B cell (primary cell): Measurements from ENCODE around the gene CLASP2. TPM values are rescaled to one million over a fixed set of nuclear protein-coding genes. Genes with fewer than 3 reads are reported as not detected.
"Not testable (repeated sequence)": the region's sequence is repeated elsewhere in the genome, so short reads cannot be mapped to it uniquely, and the experiment has no call there.

Experiments
- ATAC-seq: fragments of 200-7000 bp; cut with Tn5 transposase; one replicate; pipeline ENCODE4 v1.10.0; 2021; ENCODE audit warnings: low read depth, mild to moderate bottlenecking, moderate number of reproducible peaks, moderate library complexity
- CTCF ChIA-PET: fragments of 350-600 bp; sonication (Branson Sonifier 250); formaldehyde crosslinking; loops from one replicate; lab custom pipeline; 2021; ENCODE audit warnings: antibody characterized with exemption, inconsistent platforms; lab: Charles Lee
- POLR2A ChIA-PET: fragments of 350-600 bp; sonication (Branson Sonifier 250); formaldehyde crosslinking; loops from one replicate; lab custom pipeline; 2021; ENCODE audit warnings: antibody characterized with exemption; lab: Charles Lee
- DNase-seq: peaks from one replicate; pipeline ENCODE4 v3.0.0; 2013
- H2AFZ ChIP-seq: 2 replicates; pipeline ENCODE4 v1.6.1; 2012; ENCODE audit warnings: mild to moderate bottlenecking, low read depth, low read length; ENCODE audit not compliant: insufficient read depth, poor library complexity, severe bottlenecking
- H3K27ac ChIP-seq, 2 donors: 1 replicate in 1 of 2; 2 replicates in 1 of 2; pipeline ENCODE4 v1.5.1; 2012 to 2013; ENCODE audit warnings: low read length in 2 of 2, mild to moderate bottlenecking in 2 of 2, moderate library complexity in 1 of 2
- H3K27me3 ChIP-seq, 4 experiments: fragments of 200-600 bp in 1 of 4; sonication (generic) in 1 of 4; replicated peaks in 1 of 4; 1 replicate in 2 of 4; 2 replicates in 2 of 4; pipeline versions ENCODE4 v1.6.1 to v1.7.0; 2013 to 2016; ENCODE audit warnings: low read length in 3 of 4, mild to moderate bottlenecking in 2 of 4, mixed read lengths in 1 of 4, moderate library complexity in 1 of 4; ENCODE audit not compliant: insufficient read depth in 4 of 4, control insufficient read depth in 3 of 4; ENCODE audit errors: control extremely low read depth in 1 of 4
- H3K36me3 ChIP-seq, 2 experiments: replicated peaks in 1 of 2; 1 replicate in 1 of 2; 2 replicates in 1 of 2; pipeline versions ENCODE4 v1.6.1 to v1.7.1; 2013; ENCODE audit warnings: low read length in 1 of 2; ENCODE audit not compliant: insufficient read depth in 2 of 2, control insufficient read depth in 1 of 2; ENCODE audit errors: control extremely low read depth in 1 of 2, extremely low read depth in 1 of 2
- H3K4me1 ChIP-seq, 2 donors: fragments of 200-600 bp in 1 of 2; sonication (generic) in 1 of 2; 1 replicate in 1 of 2; 2 replicates in 1 of 2; pipeline versions ENCODE4 v1.5.1 to v1.6.1; 2013 to 2017; ENCODE audit warnings: low read length in 2 of 2; ENCODE audit not compliant: control insufficient read depth in 2 of 2, insufficient read depth in 2 of 2
- H3K4me2 ChIP-seq: replicated peaks from 2 replicates; pipeline ENCODE3; 2012; ENCODE audit warnings: mild to moderate bottlenecking, low read depth, low read length; ENCODE audit not compliant: poor library complexity, severe bottlenecking
- H3K4me3 ChIP-seq, 5 experiments: fragments of 200-600 bp in 1 of 5; sonication (generic) in 1 of 5; 1 replicate in 3 of 5; 2 replicates in 2 of 5; pipeline versions ENCODE4 v1.5.1 to v1.7.0; 2011 to 2016; ENCODE audit warnings: low read length in 4 of 5, mild to moderate bottlenecking in 4 of 5, low read depth in 2 of 5, control low read depth in 1 of 5, moderate library complexity in 1 of 5; ENCODE audit not compliant: insufficient read depth in 1 of 5; ENCODE audit errors: control extremely low read depth in 1 of 5, extremely low read depth in 1 of 5
- H3K79me2 ChIP-seq: fragments of 200-600 bp; sonication (generic); one replicate; pipeline ENCODE4 v1.6.0; 2016; ENCODE audit warnings: low read length; ENCODE audit not compliant: control insufficient read depth, insufficient read depth
- H3K9ac ChIP-seq: fragments of 200-600 bp; sonication (generic); 2 replicates; pipeline ENCODE4 v1.6.1; 2017; ENCODE audit warnings: mild to moderate bottlenecking, low read length, moderate library complexity
- H3K9me3 ChIP-seq, 3 donors: one replicate each; pipeline versions ENCODE4 v1.6.1 to v1.7.1; 2013; ENCODE audit warnings: low read length in 2 of 3; ENCODE audit not compliant: control insufficient read depth in 2 of 3, insufficient read depth in 1 of 3; ENCODE audit errors: control extremely low read depth in 1 of 3
- H4K20me1 ChIP-seq: 2 replicates; pipeline ENCODE4 v1.6.0; 2012; ENCODE audit warnings: mild to moderate bottlenecking, low read length; ENCODE audit not compliant: insufficient read depth, control insufficient read depth, poor library complexity, severe bottlenecking
- H3K27ac Mint-ChIP-seq: one replicate; pipeline ENCODE4 v1.8.0; 2021; ENCODE audit warnings: mixed read lengths
- H3K27me3 Mint-ChIP-seq: one replicate; pipeline ENCODE4 v1.8.0; 2021; ENCODE audit warnings: mixed read lengths
- H3K4me1 Mint-ChIP-seq: one replicate; pipeline ENCODE4 v1.8.0; 2021; ENCODE audit warnings: mixed read lengths
- H3K4me3 Mint-ChIP-seq: one replicate; pipeline ENCODE4 v1.8.0; 2021; ENCODE audit warnings: mixed read lengths
- H3K9me3 Mint-ChIP-seq: one replicate; pipeline ENCODE4 v1.8.0; 2022; ENCODE audit warnings: mixed read lengths; ENCODE audit not compliant: insufficient read depth
- EZH2 ChIP-seq: IDR thresholded peaks from 2 replicates; pipeline ENCODE4 v1.6.1; 2012; ENCODE audit warnings: borderline replicate concordance, low read depth, mild to moderate bottlenecking, moderate library complexity, low read length; ENCODE audit not compliant: insufficient read depth, poor library complexity, severe bottlenecking
- WGBS: methylation state at CpG from one replicate; pipeline ENCODE4 v1.1.5; 2013; ENCODE audit warnings: missing lambda C conversion rate; ENCODE audit not compliant: insufficient coverage; 5-methylcytosine and 5-hydroxymethylcytosine counted together
- intact Hi-C: fragments of 100-400 bp; cut with micrococcal nuclease; formaldehyde crosslinking; loops from one replicate; pipeline ENCODE4 v1.10.0; 2022
- polyA plus RNA-seq: library from polyadenylated mRNA; depleted of rRNA; stranded (reverse); fragments of >200 nt; gene quantifications from 2 replicates; pipeline ENCODE4 v1.2.3, GENCODE V29; 2012
- total RNA-seq, 2 donors: library from RNA; stranded (reverse); fragments of 120-200 nt in 1 of 2; gene quantifications; 1 replicate in 1 of 2; 2 replicates in 1 of 2; pipeline versions ENCODE4 v1.2.3 to v1.2.4, GENCODE V29; 2013 to 2022
- TF ChIP-seq, protein P1 (sequence below): fragments of 200-600 bp; IDR thresholded peaks from one replicate; pipeline ENCODE4 v1.8.0; 2022; ENCODE audit warnings: antibody characterized with exemption, mild to moderate bottlenecking

Gene CLASP2
- total and polyA plus RNA-seq, 2 donors (not counting 1 experiment from before 2014, with no cell fraction given) = 10.7 to 109 TPM

DNA sequence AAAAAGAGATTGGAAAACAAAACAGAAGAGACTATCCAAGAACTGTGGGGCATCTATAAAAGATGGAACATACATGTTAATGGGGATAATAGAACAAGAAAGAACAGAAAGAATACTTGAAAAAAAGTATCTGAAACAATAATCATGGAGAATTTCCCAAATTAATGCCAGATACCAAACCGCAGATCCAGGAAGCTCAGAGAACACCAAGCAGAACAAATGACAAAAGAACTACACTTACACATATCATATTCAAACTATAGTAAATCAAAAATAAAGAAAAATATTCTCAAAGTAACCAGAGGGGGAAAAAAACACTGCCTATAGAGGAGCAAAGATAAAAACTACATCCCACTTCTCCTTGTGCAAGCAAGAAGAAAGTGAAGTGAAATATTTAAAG lies 40.0 kb downstream of the CLASP2 start:
- WGBS = no CpG with 5 or more reads among the region's 1 CpG
- Mint-ChIP-seq H3K4me3 (no peak overlapping the region), H3K27ac (no peak overlapping the region), H3K27me3 (no peaks in the 10 kb centered on the region), H3K9me3 (no peaks in the 10 kb centered on the region), H3K4me1 (no peaks in the 10 kb centered on the region)
- CTCF ChIA-PET = no interaction called here
- POLR2A ChIA-PET = no interaction called here
- Histone ChIP-seq H2AFZ (no peak overlapping the region), H4K20me1 (no peaks in the 10 kb centered on the region), H3K36me3 (peaks cover 8 to 16% of the 10 kb centered on the region in 2 experiments), H3K4me1 (no peaks in the 10 kb centered on the region), H3K4me2 (no peak overlapping the region), H3K79me2 (no peaks in the 10 kb centered on the region), H3K27me3 (no peaks in the 10 kb centered on the region), H3K9ac (no peak overlapping the region), H3K4me3 (no peak overlapping the region), H3K9me3 (peaks cover 0 to 2% (median 0%) of the 10 kb centered on the region in 3 donors), H3K27ac (no peak overlapping the region)
- TF ChIP-seq EZH2 = no peak
- TF ChIP-seq, protein P1, sequence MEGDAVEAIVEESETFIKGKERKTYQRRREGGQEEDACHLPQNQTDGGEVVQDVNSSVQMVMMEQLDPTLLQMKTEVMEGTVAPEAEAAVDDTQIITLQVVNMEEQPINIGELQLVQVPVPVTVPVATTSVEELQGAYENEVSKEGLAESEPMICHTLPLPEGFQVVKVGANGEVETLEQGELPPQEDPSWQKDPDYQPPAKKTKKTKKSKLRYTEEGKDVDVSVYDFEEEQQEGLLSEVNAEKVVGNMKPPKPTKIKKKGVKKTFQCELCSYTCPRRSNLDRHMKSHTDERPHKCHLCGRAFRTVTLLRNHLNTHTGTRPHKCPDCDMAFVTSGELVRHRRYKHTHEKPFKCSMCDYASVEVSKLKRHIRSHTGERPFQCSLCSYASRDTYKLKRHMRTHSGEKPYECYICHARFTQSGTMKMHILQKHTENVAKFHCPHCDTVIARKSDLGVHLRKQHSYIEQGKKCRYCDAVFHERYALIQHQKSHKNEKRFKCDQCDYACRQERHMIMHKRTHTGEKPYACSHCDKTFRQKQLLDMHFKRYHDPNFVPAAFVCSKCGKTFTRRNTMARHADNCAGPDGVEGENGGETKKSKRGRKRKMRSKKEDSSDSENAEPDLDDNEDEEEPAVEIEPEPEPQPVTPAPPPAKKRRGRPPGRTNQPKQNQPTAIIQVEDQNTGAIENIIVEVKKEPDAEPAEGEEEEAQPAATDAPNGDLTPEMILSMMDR = no peak
- intact Hi-C loops = no loop called here
- no peak for DNase-seq
- ATAC-seq = no peak

DNA sequence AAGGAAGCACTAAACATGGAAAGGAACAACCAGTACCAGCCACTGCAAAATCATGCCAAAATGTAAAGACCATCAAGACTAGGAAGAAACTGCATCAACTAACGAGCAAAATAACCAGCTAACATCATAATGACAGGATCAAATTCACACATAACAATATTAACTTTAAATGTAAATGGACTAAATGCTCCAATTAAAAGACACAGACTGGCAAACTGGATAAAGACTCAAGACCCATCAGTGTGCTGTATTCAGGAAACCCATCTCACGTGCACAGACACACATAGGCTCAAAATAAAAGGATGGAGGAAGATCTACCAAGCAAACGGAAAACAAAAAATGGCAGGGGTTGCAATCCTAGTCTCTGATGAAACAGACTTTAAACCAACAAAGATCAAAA lies 44.6 kb downstream of the CLASP2 start:
- H4K20me1 ChIP-seq, H3K9me3 ChIP-seq, H3K4me3 ChIP-seq, intact Hi-C loops, H3K4me2 ChIP-seq, H3K4me1 ChIP-seq, DNase-seq, H3K79me2 ChIP-seq, ATAC-seq, H3K36me3 ChIP-seq, H3K4me3 Mint-ChIP-seq, H3K9ac ChIP-seq, H3K9me3 Mint-ChIP-seq, H3K27me3 ChIP-seq, H3K27me3 Mint-ChIP-seq, H3K27ac Mint-ChIP-seq, H3K27ac ChIP-seq, CTCF ChIA-PET, H3K4me1 Mint-ChIP-seq, H2AFZ ChIP-seq, POLR2A ChIA-PET: not testable (repeated sequence)
- no CpG with 5 or more reads among the region's 3 CpGs for WGBS
